Measurements from ENCODE around the gene PLXNA2. TPM values are rescaled to one million over a fixed set of nuclear protein-coding genes. Genes with fewer than 3 reads are reported as not detected.

The PLXNA2 gene
- total and polyA plus RNA-seq, 2 donors (not counting 1 experiment from before 2014, with no cell fraction given): 0.31 to 1.2 TPM

- ChIA-PET POLR2A (interaction anchor here (0.6 kb wide), 1 partner anchor 212 kb away, joined by 3 read pairs; no protein-coding TSS in a partner anchor), CTCF (interaction anchor here (0.6 to 1.1 kb wide), 2 partner anchors 10 to 63 kb away, joined by 3 to 4 read pairs; no protein-coding TSS in a partner anchor)
- H3K4me3 Mint-ChIP-seq: peak overlapping the region; percentile 80
- DNase-seq (no peak), ATAC-seq (ENCODE audit: low read depth) (no peak)
- peak overlapping the region; percentile 59 for H3K9ac ChIP-seq (ENCODE audit: low read length)
- H3K79me2 ChIP-seq (ENCODE audit: control insufficient read depth, insufficient read depth, low read length): no peaks in the 10 kb centered on the region
- H4K20me1 ChIP-seq (ENCODE audit: control insufficient read depth, insufficient read depth, low read length, poor library complexity, severe bottlenecking): no peaks in the 10 kb centered on the region
- H3K4me1 ChIP-seq (ENCODE audit: control insufficient read depth in 2 of 2, insufficient read depth in 2 of 2, low read length in 2 of 2): peaks cover 8 to 13% of the 10 kb centered on the region in 2 donors
- intact Hi-C loops (cut with micrococcal nuclease): no loop called here
- TF ChIP-seq CTCF (IDR thresholded peaks at IDR 0.05): no peak
- no peak for TF ChIP-seq EZH2 (IDR thresholded peaks at IDR 0.05; ENCODE audit: borderline replicate concordance, insufficient read depth, low read depth, low read length, poor library complexity, severe bottlenecking)
- peaks cover 5% of the 10 kb centered on the region for H3K27me3 Mint-ChIP-seq
- peak overlapping the region; percentile 76 for H3K4me2 ChIP-seq (replicated peaks; ENCODE audit: low read depth, low read length, poor library complexity, severe bottlenecking)
- peak overlapping the region; percentile 59 for H3K27ac Mint-ChIP-seq
- no peaks in the 10 kb centered on the region for H3K9me3 Mint-ChIP-seq (ENCODE audit: insufficient read depth)
- H3K36me3 ChIP-seq (replicated peaks in 1 of 2; ENCODE audit: control extremely low read depth in 1 of 2, control insufficient read depth in 1 of 2, extremely low read depth in 1 of 2, insufficient read depth in 2 of 2, low read length in 1 of 2): no peaks in the 10 kb centered on the region
- H3K9me3 ChIP-seq (ENCODE audit: control extremely low read depth in 1 of 3, control insufficient read depth in 2 of 3, insufficient read depth in 1 of 3, low read length in 2 of 3): peaks cover 0 to 4% (median 0%) of the 10 kb centered on the region in 3 donors
- no peaks in the 10 kb centered on the region for H3K27me3 ChIP-seq (replicated peaks in 1 of 4; ENCODE audit: control extremely low read depth in 1 of 4, control insufficient read depth in 3 of 4, insufficient read depth in 4 of 4, low read length in 3 of 4)
- peak overlapping the region; percentile 15 to 67 for H3K27ac ChIP-seq (ENCODE audit: low read length in 2 of 2)
- peak overlapping the region; percentile 5 to 43 (median 30) for H3K4me3 ChIP-seq (ENCODE audit: control extremely low read depth in 1 of 5, extremely low read depth in 1 of 5, insufficient read depth in 1 of 5, low read depth in 2 of 5, low read length in 4 of 5)
- 80% methylated on average over 5 of the region's 6 CpGs for WGBS (ENCODE audit: insufficient coverage)
- peak overlapping the region; percentile 74 for H2AFZ ChIP-seq (ENCODE audit: insufficient read depth, low read depth, low read length, poor library complexity, severe bottlenecking)
- H3K4me1 Mint-ChIP-seq: peaks cover 13% of the 10 kb centered on the region
Observed at GRCh38 chr1:208085655-208086515, 158.3 kb downstream of the PLXNA2 start.

GRCh38 chr1:208084764-208085163, 159.4 kb downstream of the PLXNA2 start:
- Histone ChIP-seq H3K27me3 (replicated peaks in 1 of 4; ENCODE audit: control extremely low read depth in 1 of 4, control insufficient read depth in 3 of 4, insufficient read depth in 4 of 4, low read length in 3 of 4) (no peaks in the 10 kb centered on the region), H2AFZ (ENCODE audit: insufficient read depth, low read depth, low read length, poor library complexity, severe bottlenecking) (no peak overlapping the region), H4K20me1 (ENCODE audit: control insufficient read depth, insufficient read depth, low read length, poor library complexity, severe bottlenecking) (no peaks in the 10 kb centered on the region), H3K4me2 (replicated peaks; ENCODE audit: low read depth, low read length, poor library complexity, severe bottlenecking) (no peak overlapping the region), H3K9ac (ENCODE audit: low read length) (no peak overlapping the region), H3K27ac (ENCODE audit: low read length in 2 of 2) (no peak overlapping the region), H3K79me2 (ENCODE audit: control insufficient read depth, insufficient read depth, low read length) (no peaks in the 10 kb centered on the region), H3K4me3 (ENCODE audit: control extremely low read depth in 1 of 5, extremely low read depth in 1 of 5, insufficient read depth in 1 of 5, low read depth in 2 of 5, low read length in 4 of 5) (no peak overlapping the region), H3K36me3 (replicated peaks in 1 of 2; ENCODE audit: control extremely low read depth in 1 of 2, control insufficient read depth in 1 of 2, extremely low read depth in 1 of 2, insufficient read depth in 2 of 2, low read length in 1 of 2) (no peaks in the 10 kb centered on the region), H3K4me1 (ENCODE audit: control insufficient read depth in 2 of 2, insufficient read depth in 2 of 2, low read length in 2 of 2) (peaks cover 8 to 13% of the 10 kb centered on the region in 2 donors), H3K9me3 (ENCODE audit: control extremely low read depth in 1 of 3, control insufficient read depth in 2 of 3, insufficient read depth in 1 of 3, low read length in 2 of 3) (peaks cover 0 to 4% (median 0%) of the 10 kb centered on the region in 3 donors)
- Mint-ChIP-seq H3K9me3 (ENCODE audit: insufficient read depth) (no peaks in the 10 kb centered on the region), H3K4me3 (no peak overlapping the region), H3K4me1 (peaks cover 13% of the 10 kb centered on the region), H3K27ac (no peak overlapping the region), H3K27me3 (peaks cover 5% of the 10 kb centered on the region)
- TF ChIP-seq CTCF (IDR thresholded peaks at IDR 0.05): no peak
- TF ChIP-seq EZH2 (IDR thresholded peaks at IDR 0.05; ENCODE audit: borderline replicate concordance, insufficient read depth, low read depth, low read length, poor library complexity, severe bottlenecking): no peak
- CTCF ChIA-PET: interaction anchor here (1.3 kb wide), 1 partner anchor 9 kb away, joined by 3 read pairs; no protein-coding TSS in a partner anchor
- intact Hi-C loops (cut with micrococcal nuclease): no loop called here
- ATAC-seq (ENCODE audit: low read depth) (no peak), DNase-seq (no peak)
- POLR2A ChIA-PET: no interaction called here
- 96% methylated on average over 6 of the region's 7 CpGs for WGBS (ENCODE audit: insufficient coverage)
